Hepatocyte (in vitro differentiated cells): ENCODE results near the gene CHST3. TPM values are rescaled to one million over a fixed set of nuclear protein-coding genes. Genes with fewer than 3 reads are reported as not detected.

Source experiments
- DNase-seq: peaks from one replicate; pipeline ENCODE4 v3.0.0-alpha.2; 2016; ENCODE audit warnings: low spot score
- H2AFZ ChIP-seq: fragments of 200-600 bp; sonication (generic); 2 replicates; pipeline ENCODE4 v1.6.0; 2016; ENCODE audit warnings: antibody characterized with exemption, mild to moderate bottlenecking
- H3K27ac ChIP-seq: fragments of 200-600 bp; sonication (generic); 2 replicates; pipeline ENCODE4 v1.5.1; 2016; ENCODE audit warnings: mild to moderate bottlenecking
- H3K27me3 ChIP-seq: fragments of 200-600 bp; sonication (generic); 2 replicates; pipeline ENCODE4 v1.6.1; 2016
- H3K36me3 ChIP-seq: fragments of 200-600 bp; sonication (generic); replicated peaks from 2 replicates; pipeline ENCODE4 v1.5.1; 2016; ENCODE audit warnings: low read depth; ENCODE audit not compliant: insufficient read depth
- H3K4me1 ChIP-seq: fragments of 200-600 bp; sonication (generic); 2 replicates; pipeline ENCODE4 v1.5.1; 2016; ENCODE audit warnings: mild to moderate bottlenecking, moderate library complexity; ENCODE audit not compliant: insufficient read depth
- H3K4me2 ChIP-seq: fragments of 200-600 bp; sonication (generic); 2 replicates; pipeline ENCODE4 v1.6.0; 2016
- H3K4me3 ChIP-seq: fragments of 200-600 bp; sonication (generic); 2 replicates; pipeline ENCODE4 v1.5.1; 2016; ENCODE audit warnings: mild to moderate bottlenecking
- H3K79me2 ChIP-seq: fragments of 200-600 bp; sonication (generic); 2 replicates; pipeline ENCODE4 v1.6.0; 2017; ENCODE audit warnings: mild to moderate bottlenecking
- H3K9me2 ChIP-seq: fragments of 200-600 bp; sonication (generic); replicated peaks from 2 replicates; pipeline ENCODE4 v1.6.0; 2017; ENCODE audit warnings: mild to moderate bottlenecking; ENCODE audit not compliant: insufficient read depth
- H3K9me3 ChIP-seq: fragments of 200-600 bp; sonication (generic); 2 replicates; pipeline ENCODE4 v1.5.1; 2016; ENCODE audit warnings: low read depth, mild to moderate bottlenecking
- H4K20me1 ChIP-seq: fragments of 200-600 bp; sonication (generic); 2 replicates; pipeline ENCODE4 v1.6.0; 2016; ENCODE audit warnings: mild to moderate bottlenecking; ENCODE audit not compliant: insufficient read depth, poor library complexity, severe bottlenecking
- CTCF ChIP-seq: fragments of 200-600 bp; sonication (generic); IDR thresholded peaks from 2 replicates; pipeline ENCODE4 v1.5.1; 2016; ENCODE audit warnings: antibody characterized with exemption, mild to moderate bottlenecking; ENCODE audit not compliant: poor library complexity
- EZH2 ChIP-seq: fragments of 200-600 bp; sonication (generic); IDR thresholded peaks from 2 replicates; pipeline ENCODE4 v1.6.1; 2016; ENCODE audit warnings: antibody characterized with exemption, mild to moderate bottlenecking, borderline replicate concordance
- EZH2phosphoT487 ChIP-seq: fragments of 200-600 bp; sonication (generic); IDR thresholded peaks from one replicate; pipeline ENCODE4 v1.6.1; 2018; ENCODE audit warnings: antibody characterized with exemption, mild to moderate bottlenecking, low read depth, moderate library complexity; ENCODE audit not compliant: unreplicated experiment, severe bottlenecking
- WGBS: methylation state at CpG from one replicate; pipeline ENCODE4 v1.1.6; 2016; ENCODE audit warnings: low lambda C conversion rate; ENCODE audit errors: missing lambda C conversion rate; 5-methylcytosine and 5-hydroxymethylcytosine counted together
- polyA plus RNA-seq: library from polyadenylated mRNA; unstranded; fragments of >200 nt; fragmentation: Nextera tagmentation; extraction: Ambion mirVana; gene quantifications from 2 replicates; pipeline ENCODE4 v1.2.1, GENCODE V29; 2016
- total RNA-seq: library from RNA; depleted of rRNA; stranded (reverse); fragments of >200 nt; gene quantifications from 2 replicates; pipeline ENCODE4 v1.2.3, GENCODE V29; 2014

The CHST3 gene
- total and polyA plus RNA-seq, 2 experiments from 2014 or later: 6.8 to 14.1 TPM

- H3K4me2 ChIP-seq: no peak overlapping the region
- H4K20me1 ChIP-seq: no peaks in the 10 kb centered on the region
- no peaks in the 10 kb centered on the region for H3K36me3 ChIP-seq
- TF ChIP-seq EZH2 (no peak), EZH2phosphoT487 (no peak), CTCF (no peak)
- H3K27me3 ChIP-seq: no peaks in the 10 kb centered on the region
- H3K4me3 ChIP-seq: no peak overlapping the region
- 88% methylated on average over 17 of the region's 19 CpGs for WGBS
- DNase-seq: no peak
- no peaks in the 10 kb centered on the region for H3K4me1 ChIP-seq
- no peak overlapping the region for H2AFZ ChIP-seq
- no peaks in the 10 kb centered on the region for H3K9me2 ChIP-seq
- H3K79me2 ChIP-seq: no peaks in the 10 kb centered on the region
- no peak overlapping the region for H3K27ac ChIP-seq
- no peaks in the 10 kb centered on the region for H3K9me3 ChIP-seq
Measured at GRCh38 chr10:72059843-72060822, 95.9 kb downstream of the CHST3 start.

GRCh38 chr10:72061491-72061890 lies 97.3 kb downstream of the CHST3 start:
- no peak overlapping the region for H3K4me2 ChIP-seq
- no peaks in the 10 kb centered on the region for H3K9me2 ChIP-seq
- H3K9me3 ChIP-seq: no peaks in the 10 kb centered on the region
- no peaks in the 10 kb centered on the region for H3K27me3 ChIP-seq
- no peak overlapping the region for H3K27ac ChIP-seq
- H3K36me3 ChIP-seq: no peaks in the 10 kb centered on the region
- no peak for DNase-seq
- 75% methylated on average over 5 of the region's 5 CpGs for WGBS
- no peak overlapping the region for H2AFZ ChIP-seq
- H3K4me3 ChIP-seq: no peak overlapping the region
- H4K20me1 ChIP-seq: no peaks in the 10 kb centered on the region
- no peaks in the 10 kb centered on the region for H3K4me1 ChIP-seq
- no peak for TF ChIP-seq CTCF
- TF ChIP-seq EZH2: no peak
- no peak for TF ChIP-seq EZH2phosphoT487
- no peaks in the 10 kb centered on the region for H3K79me2 ChIP-seq

GRCh38 chr10:72061930-72062329 lies 97.7 kb downstream of the CHST3 start:
- no peak for TF ChIP-seq CTCF
- TF ChIP-seq EZH2phosphoT487: no peak
- no peak for TF ChIP-seq EZH2
- Histone ChIP-seq H3K79me2 (no peaks in the 10 kb centered on the region), H3K4me2 (no peak overlapping the region), H3K9me2 (no peaks in the 10 kb centered on the region), H3K27ac (no peak overlapping the region), H4K20me1 (no peaks in the 10 kb centered on the region), H3K4me1 (no peaks in the 10 kb centered on the region), H3K9me3 (no peaks in the 10 kb centered on the region), H3K36me3 (no peaks in the 10 kb centered on the region), H2AFZ (no peak overlapping the region), H3K4me3 (no peak overlapping the region), H3K27me3 (no peaks in the 10 kb centered on the region)
- WGBS: 94% methylated on average over 9 of the region's 9 CpGs
- no peak for DNase-seq
